NCI-H2107 treated with DMSO at 0.1 percent for 48 hours (cell line): ENCODE data around the gene TMEM161A.
A peak's percentile ranks its signal among the peaks of the same experiment; 100 is the strongest.
"Not testable (repeated sequence)": the region's sequence is repeated elsewhere in the genome, so short reads cannot be mapped to it uniquely, and the experiment has no call there.

Experiments
- DNase-seq: peaks from one replicate; lab custom pipeline; 2025; ENCODE audit not compliant: unreplicated experiment; lab: John Stamatoyannopoulos, UW

The TMEM161A gene

DNA sequence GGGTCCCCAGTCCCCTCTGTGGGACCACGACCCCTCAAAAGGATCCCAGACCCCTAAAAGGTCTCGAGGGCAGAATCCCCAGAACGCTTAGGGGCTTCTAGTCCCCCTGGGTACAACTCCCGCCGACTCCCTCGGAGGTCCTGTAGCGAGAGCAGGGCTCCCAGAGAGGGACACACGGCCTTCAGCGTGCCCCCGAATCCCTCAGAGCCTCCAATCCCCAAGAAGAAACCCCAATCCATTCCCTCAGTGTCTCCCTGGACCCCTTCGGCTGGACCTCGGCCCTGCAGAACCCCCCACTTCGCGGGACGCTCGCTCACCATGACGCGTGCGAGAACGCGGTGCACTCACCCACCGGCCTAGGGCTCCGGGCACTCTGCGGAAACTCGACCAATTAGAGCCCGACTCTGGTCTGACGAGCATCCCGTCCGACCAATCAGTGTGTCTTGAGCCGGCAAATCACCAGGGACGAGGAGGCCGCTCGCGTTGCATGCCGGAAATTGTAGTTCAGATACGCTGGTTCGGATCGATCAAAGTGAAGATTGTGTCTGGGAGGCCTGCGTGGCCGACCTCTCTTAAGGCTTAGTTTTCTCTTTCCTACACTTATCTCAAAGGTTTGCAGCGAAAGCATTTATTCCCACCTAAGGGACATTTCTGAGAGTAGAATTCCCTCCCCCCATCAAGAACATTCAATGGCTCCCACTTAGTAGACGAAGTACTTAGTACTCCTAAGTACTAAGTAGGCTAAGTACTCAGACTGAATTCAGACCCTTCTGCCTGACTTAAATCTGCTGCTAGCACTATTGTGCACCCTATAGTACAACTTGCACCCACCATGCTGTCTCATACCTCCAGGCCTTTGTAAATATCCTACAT, at the start of gene TMEM161A:
TMEM161A (minus strand) TSS at position 370 of the 873 bp plus-strand sequence; CDS start at position 320, 50 bp downstream.
- peak; percentile 91 for DNase-seq

DNA sequence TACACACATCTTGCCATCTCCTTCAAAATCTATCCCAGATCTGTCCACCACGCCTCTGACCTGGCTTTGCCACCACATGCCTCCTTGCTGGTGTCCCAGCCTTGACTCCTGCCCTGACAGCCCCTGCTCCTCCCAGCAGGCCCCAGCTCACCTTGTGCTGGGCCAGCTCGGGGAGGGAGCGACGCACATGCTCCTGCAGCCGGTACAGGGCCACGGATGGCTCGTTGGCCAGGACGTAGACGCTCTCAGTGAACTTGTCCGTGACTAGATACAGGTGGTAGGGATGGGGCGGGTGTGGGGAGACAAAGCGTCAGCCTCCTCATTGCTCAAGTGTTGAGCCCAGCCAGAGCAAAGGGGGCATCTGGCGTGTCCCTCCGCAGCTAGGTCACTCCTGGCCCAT, 48.5 kb upstream of the TMEM161A start:
- DNase-seq, result no peak

DNA sequence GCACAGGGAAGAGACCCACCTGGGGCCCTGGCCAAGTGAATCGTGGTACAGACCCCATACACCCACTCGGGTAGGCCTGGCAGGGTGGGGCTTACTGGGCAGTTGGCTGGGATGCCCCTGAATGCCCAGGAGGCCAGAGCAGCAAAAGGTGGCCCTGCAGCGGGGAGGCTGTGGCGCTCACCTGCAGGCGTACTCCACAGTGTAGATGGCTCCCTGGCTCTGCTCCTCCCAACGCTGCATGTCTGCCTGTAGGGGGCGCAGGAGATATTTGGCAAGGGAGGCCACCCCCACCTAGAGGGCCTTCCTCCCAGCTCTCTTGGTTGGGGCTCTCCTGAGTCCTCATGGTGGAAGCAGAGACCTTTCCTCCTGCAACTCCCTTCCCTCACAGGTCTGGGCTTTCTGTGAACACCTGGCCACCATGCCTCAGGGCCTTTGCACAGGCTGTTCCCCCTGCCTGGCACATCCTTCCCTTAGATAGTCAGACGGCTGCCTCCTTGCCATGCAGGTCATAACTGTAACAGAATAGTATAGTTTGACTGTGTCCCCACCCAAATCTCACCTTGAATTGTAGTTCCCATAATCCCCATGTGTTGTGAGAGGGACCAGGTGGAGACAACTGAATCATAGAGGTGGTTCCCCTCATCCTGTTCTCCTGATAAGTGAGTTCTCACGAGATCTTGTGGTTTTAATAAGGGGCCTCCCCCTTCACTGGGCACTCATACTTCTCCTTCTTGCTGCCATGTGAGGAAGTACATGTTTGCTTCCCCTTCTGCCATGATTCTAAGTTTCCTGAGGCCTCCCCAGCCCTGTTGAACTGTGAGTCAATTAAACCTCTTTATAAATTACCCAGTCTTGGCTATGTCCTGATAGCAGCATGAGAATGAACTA, 47.8 kb upstream of the TMEM161A start:
- DNase-seq, result no peak

DNA sequence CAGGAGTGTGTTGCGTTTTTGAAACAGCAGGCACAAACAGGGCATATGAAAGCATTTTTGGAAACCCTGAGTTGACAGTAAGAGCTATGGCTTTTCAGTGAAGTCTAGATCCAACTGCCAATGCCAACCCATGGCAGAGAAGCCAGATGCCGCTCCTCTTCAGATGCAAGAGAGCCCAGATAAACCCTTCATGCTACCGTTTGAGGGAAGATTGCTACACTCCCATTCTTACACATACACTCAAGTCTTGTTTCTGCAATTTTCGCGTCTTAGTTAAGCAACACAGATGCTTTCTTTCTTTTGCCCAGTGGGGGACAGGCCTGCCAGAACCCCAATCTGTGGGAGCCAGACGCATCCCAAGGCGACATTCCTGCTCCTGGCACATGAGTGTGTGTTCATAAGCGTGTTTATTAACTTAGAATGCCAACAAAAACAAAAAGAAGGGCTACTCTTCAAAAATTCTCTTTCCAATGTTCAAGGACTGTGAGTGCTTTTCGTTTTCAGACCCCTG, 43.3 kb upstream of the TMEM161A start:
- no peak for DNase-seq

DNA sequence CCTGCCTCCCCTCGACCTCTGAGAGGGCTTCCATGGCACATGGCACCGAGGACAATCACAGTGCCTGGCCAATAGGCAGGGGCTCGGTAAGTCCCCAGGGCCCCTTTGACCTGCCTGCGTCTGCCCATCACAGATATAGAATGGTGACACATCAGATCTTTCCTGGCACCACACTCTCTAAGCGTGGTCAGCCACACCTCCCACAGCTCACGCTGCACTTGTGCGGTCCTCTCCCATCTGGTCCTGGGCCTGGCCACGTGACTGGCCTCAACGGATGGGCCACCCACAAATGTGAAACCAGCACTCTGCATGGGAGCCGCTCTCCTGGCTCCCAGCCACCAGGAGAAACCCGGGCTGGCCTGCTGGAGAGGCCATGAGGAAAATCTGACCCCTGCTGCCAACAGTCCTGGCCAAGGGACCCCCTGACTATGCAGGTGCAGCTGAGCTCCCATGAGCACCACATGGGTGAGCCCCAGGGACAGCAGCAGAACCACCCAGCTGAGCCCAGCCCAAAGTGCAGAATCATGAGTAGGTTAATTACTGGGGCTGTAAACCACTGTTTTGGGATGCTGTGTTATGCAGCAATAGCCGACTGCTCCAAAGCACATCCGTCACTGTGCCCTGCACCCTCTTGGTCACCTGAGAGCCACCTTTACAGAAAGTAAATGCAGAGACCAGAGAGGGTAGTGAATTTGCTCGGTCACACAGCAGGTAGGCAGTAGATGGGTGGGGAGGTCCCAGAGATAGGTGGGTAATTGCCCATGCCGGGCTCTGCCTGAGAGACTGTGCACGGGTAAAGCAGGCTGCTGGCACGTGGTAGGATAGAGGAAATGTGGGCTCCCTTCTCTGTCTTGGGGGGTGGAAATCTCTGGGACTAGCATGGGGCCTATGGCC, 41.5 kb upstream of the TMEM161A start:
- no peak for DNase-seq

DNA sequence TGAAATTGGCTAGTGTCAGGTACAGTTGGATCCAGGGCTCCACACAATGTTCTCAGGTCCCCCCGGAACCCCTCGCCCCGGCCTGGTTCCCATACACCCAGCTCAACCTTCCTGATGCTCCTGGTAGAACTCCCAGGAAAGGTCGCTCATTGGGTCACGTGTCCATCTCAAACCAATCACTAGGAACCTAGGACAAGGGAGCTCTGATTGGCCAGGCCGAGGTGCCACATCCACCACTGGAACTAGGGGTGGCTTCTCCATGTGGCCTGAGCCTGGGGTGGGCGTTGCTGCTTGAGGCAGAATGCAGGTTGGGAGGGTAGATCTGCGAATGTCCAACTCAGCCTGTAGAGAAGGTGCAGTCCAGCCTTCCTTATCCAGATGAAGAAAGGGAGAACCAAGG, 38.7 kb upstream of the TMEM161A start:
- DNase-seq, result no peak

DNA sequence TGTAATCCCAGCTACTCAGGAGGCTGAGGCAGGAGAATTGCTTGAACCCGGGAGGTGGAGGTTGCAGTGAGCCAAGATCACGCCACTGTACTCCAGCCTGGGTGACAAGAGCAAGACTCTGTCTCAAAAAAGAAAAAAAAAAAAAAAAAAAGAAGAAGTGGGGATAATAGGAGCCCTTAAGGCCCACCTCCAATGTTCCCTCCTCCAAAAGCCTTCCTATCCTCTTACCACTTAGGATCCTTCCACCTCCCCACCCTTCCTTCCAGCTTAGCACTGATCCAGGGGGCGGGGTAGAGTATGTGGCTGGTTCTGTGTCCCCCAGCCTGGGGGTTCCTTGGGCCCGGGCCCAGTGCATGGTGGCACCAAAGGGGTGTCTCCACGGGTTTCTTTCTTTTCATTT, 35.0 kb upstream of the TMEM161A start:
- DNase-seq, result not testable (repeated sequence)

DNA sequence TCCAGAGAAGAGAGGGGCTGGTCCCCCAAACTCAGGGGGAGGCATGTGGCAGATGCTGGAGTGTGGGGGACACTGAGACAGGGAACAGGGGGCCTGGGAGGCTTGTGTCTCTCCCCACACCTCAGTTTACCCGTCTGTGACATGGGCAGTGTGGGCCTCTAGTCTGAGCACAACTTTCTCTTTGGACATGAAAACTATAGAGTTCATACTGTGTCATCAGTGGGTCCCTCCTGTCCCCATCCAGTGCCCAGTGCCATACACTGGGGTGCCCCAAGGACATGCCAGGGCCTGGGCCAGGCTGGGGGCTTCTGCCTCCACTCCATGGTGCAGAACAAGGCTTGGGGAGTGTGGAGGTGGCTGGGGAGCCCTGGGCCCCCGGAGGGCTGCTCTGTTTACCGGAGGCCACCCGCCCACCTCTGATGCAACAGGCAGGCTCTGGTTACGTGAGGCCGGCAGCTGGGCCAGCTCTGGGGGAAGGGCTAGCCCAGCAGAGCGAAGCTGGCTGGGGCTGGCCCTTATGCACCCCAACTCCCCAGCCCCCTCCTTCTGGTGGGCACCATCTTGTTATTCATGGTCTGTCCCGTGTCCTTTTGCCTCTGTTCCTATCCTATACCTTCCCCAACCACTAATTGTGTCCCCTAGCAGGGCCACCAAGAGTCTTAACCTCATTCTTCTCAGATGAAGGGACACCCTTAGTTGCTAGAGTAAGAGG, 33.7 kb upstream of the TMEM161A start:
- DNase-seq, result peak; percentile 18

DNA sequence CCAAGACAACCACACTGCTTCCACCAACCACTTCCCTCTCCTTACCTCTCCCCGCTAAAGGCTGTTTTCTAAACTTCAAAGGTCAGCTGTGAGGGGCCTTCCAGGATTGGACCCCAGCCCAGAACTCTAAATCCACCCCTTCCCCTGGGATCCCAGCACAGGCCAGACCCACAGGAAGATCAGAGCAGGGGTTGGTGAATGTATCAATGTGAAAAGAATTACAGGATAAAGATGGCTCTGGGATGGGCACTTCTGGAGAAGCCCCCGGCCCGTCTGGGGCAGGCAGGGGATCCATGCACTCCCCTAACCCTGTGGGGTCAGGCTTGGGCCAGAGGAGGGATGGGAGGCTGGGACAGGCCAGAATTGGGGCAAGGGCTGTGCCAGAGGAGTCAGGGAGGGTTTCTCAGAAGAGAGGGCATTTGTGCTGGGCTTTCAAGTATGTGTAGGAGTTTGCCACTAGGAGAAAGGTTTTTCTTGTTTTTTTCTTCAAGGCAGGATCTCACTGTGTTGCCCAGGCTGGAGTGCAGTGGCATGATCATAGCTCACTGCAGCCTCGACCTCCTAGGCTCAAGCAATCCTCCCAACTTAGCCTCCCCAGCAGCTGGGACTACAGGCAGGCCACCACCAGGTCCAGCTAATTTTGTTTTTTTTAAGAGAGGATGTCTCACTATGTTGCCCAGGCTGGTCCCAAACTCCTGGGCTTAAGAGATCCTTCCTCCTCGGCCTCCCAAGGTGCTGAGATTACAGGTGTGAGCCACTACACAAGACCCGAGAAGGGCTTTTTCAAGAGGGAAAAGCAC, 32.8 kb upstream of the TMEM161A start:
- DNase-seq, result no peak

DNA sequence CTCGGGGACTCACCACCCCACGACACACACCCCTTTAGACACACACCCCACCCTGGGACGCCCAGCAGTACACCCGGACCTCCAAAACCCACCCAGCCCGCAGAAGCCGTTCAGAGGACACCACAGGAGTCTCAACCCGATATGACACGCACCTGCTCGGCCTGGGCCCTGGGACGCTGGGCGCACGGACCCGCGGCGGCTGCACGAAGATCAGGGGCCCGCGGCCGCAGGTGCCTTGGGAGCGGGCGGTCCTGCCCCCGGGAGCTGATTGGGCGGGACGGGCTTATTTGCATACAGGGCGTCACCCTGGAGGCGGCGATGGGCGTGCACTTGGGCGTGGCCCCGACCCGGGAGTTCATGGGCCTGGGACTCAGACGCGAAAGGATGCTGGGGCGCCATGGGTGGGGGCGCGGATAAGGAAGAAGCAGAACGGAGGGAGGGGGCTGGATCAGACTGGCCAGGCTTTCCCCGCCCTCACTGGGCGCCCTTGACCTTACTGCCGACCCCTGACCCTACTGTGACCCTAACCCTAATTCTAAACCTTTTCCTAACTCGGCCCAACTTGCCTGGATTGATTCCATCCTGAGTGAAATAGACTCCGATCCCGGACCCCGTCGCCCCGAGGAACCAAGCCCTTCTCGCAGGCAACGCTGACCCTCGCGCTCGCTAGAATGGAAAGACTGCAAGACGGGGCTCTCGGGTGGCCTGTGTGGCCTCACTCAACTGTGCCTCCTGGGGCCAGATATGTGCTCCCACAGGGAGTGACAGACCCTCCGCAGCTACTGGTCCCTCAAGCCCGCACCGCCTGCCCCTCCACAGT, 32.0 kb upstream of the TMEM161A start, which contains the start of gene MEF2B:
MEF2B (minus strand) TSS at position 211 of the 820 bp plus-strand sequence. CDS start 19,528 bp downstream, outside the sequence.
- peak; percentile 39 for DNase-seq

DNA sequence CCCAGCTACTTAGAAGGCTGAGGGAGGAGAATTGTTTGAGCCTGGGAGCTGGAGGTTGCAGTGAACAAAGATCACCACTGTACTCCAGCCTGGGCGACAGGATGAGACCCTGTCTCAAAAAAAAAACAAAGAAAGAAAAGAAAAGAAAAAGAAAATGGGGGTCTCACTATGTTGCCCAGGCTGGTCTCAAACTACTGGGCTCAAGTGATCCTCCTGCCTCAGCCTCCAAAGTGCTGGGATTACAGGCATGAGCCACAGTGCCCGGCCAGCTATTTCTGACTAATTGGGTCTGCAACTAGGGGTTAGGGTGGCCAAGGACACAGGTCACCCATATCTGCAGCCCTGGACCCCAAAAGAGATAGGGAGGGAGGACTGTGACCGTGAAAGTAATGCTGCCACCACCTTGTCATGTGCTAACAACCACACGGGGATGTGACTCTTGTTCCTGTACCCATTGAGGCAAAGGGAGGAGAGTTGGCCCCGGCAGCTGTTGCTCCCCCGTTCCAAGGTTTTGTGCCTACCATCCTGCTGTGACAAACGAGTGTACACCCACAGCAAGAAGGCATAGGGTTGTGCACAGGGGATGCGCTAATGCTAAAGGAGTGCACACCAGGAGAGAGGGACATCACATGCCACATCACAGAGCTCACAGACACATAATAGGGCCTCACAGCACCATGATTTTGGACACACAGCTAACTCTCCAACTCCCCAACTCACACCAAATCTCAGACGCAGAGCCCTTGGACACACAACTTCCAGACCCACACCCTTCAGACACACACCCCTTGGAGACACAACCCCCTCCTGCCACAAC, 31.2 kb upstream of the TMEM161A start:
- DNase-seq, result no peak

DNA sequence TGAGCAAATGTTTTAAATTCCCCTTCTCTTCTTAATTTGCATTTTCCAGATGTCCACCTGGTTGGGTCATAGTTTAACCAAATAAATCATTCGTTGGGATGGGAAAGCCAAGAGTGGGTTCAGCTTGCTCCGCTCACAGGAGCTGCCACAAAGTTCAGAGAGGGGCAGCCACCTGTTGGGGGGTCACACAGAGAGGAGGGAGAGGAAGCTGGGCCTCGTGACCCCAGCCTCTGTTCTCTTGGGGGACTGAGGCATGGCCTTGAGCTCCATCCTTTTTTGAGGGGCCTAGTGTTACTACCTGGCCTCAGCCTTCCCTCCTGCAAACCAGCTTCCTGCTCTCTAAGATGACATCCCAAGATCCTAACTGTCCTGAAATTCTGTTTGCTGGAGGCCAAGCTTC, 29.3 kb upstream of the TMEM161A start:
- no peak for DNase-seq

DNA sequence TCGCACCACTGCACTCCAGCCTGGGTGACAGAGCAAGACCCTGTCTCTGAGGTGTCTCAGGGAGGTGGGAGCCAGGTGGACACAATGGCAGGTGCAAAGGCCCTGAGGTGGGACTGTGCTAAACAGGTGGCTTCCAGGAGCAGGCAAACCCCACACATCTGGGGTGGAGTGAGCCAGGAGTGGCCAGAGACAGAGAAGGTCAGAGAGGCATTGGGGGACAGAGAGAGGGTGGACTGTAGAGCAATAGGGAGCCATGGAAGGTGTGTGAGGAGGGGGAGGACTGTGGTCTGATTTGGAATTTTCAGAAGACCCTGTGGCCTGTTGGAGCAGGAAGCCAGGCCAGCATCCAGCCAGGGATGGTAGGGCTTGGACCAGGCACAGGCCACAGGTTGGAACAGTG, 27.1 kb upstream of the TMEM161A start:
- no peak for DNase-seq

DNA sequence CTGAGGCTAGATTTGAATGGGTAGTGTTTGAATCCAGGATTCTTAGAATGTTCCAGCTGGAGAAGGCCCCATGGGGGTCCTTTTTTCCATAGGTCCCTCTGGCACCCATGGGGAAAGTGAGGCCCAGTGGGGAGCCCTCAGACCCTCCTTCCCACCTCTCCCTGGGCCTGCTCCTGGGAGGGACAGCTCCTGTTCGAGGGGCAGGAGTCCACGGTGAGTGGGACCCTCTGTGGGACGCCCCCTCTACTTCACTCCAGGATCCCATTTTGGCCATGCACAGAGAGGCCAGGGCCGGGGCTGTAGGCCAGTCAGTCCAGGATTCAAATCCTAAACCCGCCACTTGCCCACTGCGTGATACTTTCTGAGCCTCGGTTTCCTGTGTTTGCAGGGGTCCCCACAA, 24.2 kb upstream of the TMEM161A start:
- no peak for DNase-seq

DNA sequence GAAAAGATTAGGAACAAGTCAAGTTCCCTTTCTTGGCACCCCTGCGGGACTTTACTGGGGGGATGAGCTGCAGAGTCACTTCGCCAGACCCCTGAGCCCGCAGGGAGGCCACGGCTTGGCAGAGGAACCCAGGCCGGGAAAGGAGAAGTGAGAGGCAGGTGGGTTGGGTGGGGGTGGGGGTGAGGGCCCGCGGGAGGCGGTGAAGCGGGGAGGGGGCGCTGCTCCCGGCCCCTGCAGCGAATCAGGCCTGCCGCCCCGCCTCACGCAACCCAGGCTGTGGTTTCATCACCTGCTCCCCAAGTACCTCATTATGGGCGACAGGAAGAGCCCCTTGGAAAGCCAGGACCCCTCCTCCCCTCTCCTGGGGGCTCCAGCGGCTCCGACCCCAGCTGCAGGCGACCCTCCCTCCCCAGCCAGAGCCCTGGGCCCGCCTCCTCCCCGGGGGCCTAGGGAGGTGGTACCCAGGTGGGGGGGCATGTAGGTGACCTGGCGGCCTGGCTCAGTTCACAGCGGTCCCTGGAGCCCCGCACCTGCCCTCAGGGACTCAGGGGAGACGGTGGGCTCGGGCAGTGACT, 22.3 kb upstream of the TMEM161A start:
- DNase-seq, result peak; percentile 26

DNA sequence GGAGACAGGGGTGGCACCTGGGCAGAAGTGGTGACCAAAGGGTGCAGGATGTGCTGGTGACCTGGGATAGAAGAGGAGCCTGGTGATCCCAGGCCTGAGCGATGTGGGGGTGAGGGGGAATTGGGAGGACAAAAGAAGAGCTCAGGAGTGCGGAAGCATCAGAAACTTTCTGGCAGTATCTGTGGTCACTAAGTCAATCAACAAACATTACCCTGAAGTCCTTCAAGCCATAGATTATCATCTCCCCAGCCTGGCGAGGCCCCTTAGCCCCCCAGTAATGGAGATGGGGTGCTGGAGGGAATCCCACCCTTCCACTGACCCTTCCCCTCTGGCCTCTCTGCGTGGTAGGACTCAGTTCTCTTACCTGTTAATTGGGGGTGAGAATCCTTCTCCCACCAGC, 21.3 kb upstream of the TMEM161A start:
- DNase-seq, result no peak

DNA sequence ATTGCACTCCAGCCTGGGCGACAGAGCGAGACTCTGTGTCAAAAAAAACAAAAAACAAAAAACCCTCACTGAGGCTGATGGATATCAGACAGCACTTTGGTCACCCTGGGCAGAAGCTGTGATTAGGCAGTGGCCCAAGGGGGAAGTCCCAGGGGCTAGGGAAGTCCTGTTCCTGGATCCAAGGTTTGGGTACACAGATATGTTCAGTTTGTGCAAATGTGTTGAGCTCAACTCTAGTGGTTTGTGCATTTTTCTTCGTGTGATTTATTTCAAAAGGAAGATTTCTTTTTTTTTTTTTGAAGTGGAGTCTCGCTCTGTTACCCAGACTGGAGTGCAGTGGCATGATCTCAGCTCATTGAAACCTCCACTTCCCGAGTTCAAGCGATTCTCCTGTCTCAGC, 19.5 kb upstream of the TMEM161A start:
- no peak for DNase-seq
